Head of caudate nucleus (tissue), 42 donors: ENCODE data around the gene COMMD1.

Experiments used
- DNase-seq, 42 donors: peaks; one replicate each; pipeline versions ENCODE4 v3.0.0 to v3.0.0-alpha.2; 2020 to 2021; ENCODE audit warnings: mixed read lengths in 7 of 42
- intact Hi-C: fragments of 100-400 bp; cut with DNase I; formaldehyde crosslinking; loops from one replicate; pipeline ENCODE4 v1.15.0; 2022

The COMMD1 gene

GRCh38 chr2:61959381-61960293 lies 54.2 kb downstream of the COMMD1 start:
- no peak for DNase-seq
- intact Hi-C loops = no loop called here

- intact Hi-C loops = no loop called here
- DNase-seq = no peak
These were observed 55.9 kb downstream of the COMMD1 start for GRCh38 chr2:61961231-61961901.

GRCh38 chr2:61962095-61962984 lies 56.9 kb downstream of the COMMD1 start:
- no peak for DNase-seq
- intact Hi-C loops = no loop called here

- intact Hi-C loops = no loop called here
- no peak for DNase-seq
These were observed 60.7 kb downstream of the COMMD1 start for GRCh38 chr2:61966087-61966727.

GRCh38 chr2:61967262-61967661 lies 61.8 kb downstream of the COMMD1 start:
- DNase-seq = no peak
- intact Hi-C loops = no loop called here

- intact Hi-C loops = no loop called here
- no peak for DNase-seq
These were observed 63.9 kb downstream of the COMMD1 start for GRCh38 chr2:61969376-61969775.

- intact Hi-C loops = no loop called here
- DNase-seq = no peak
These were observed 65.5 kb downstream of the COMMD1 start for GRCh38 chr2:61970807-61971556.

GRCh38 chr2:61978522-61978921 lies 73.0 kb downstream of the COMMD1 start:
- DNase-seq = peak in 19 of 42 donors; percentile 8 to 60 (median 31)
- intact Hi-C loops = no loop called here

GRCh38 chr2:61980758-61981157 lies 75.3 kb downstream of the COMMD1 start:
- DNase-seq = no peak
- intact Hi-C loops = no loop called here

GRCh38 chr2:61984682-61985081 lies 79.2 kb downstream of the COMMD1 start:
- DNase-seq = no peak
- intact Hi-C loops = no loop called here

- DNase-seq = peak in 2 of 42 donors; percentile 30 to 48
- intact Hi-C loops = no loop called here
These were observed 83.2 kb downstream of the COMMD1 start for GRCh38 chr2:61988462-61989366.

GRCh38 chr2:61993422-61994024 lies 88.0 kb downstream of the COMMD1 start:
- DNase-seq = peak in 21 of 42 donors; percentile 21 to 63 (median 44)

GRCh38 chr2:61994531-61994930 lies 89.1 kb downstream of the COMMD1 start:
- intact Hi-C loops = loop anchor here (2.0 kb wide), 1 partner anchor 414 kb away; no protein-coding TSS in a partner anchor
- DNase-seq = no peak

More at GRCh38 chr2:61993422-61994024, 88.0 kb downstream of the COMMD1 start:
- intact Hi-C loops = loop anchor here (2.0 kb wide), 1 partner anchor 415 kb away; no protein-coding TSS in a partner anchor

- no peak for DNase-seq
- intact Hi-C loops = loop anchor here (2.0 kb wide), 1 partner anchor 414 kb away; no protein-coding TSS in a partner anchor
These were observed 89.6 kb downstream of the COMMD1 start for GRCh38 chr2:61995065-61995464.

- intact Hi-C loops = loop anchor here (2.0 kb wide), 1 partner anchor 413 kb away; no protein-coding TSS in a partner anchor
- no peak for DNase-seq
These were observed 90.0 kb downstream of the COMMD1 start for GRCh38 chr2:61995515-61995914.

- no peak for DNase-seq
- intact Hi-C loops = no loop called here
These were observed 93.0 kb downstream of the COMMD1 start for GRCh38 chr2:61998426-61998825.
